ENCODE results near the gene DEK.
"Not testable (repeated sequence)": the region's sequence is repeated elsewhere in the genome, so short reads cannot be mapped to it uniquely, and the experiment has no call there.

The DEK gene, protein sequence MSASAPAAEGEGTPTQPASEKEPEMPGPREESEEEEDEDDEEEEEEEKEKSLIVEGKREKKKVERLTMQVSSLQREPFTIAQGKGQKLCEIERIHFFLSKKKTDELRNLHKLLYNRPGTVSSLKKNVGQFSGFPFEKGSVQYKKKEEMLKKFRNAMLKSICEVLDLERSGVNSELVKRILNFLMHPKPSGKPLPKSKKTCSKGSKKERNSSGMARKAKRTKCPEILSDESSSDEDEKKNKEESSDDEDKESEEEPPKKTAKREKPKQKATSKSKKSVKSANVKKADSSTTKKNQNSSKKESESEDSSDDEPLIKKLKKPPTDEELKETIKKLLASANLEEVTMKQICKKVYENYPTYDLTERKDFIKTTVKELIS

DNA sequence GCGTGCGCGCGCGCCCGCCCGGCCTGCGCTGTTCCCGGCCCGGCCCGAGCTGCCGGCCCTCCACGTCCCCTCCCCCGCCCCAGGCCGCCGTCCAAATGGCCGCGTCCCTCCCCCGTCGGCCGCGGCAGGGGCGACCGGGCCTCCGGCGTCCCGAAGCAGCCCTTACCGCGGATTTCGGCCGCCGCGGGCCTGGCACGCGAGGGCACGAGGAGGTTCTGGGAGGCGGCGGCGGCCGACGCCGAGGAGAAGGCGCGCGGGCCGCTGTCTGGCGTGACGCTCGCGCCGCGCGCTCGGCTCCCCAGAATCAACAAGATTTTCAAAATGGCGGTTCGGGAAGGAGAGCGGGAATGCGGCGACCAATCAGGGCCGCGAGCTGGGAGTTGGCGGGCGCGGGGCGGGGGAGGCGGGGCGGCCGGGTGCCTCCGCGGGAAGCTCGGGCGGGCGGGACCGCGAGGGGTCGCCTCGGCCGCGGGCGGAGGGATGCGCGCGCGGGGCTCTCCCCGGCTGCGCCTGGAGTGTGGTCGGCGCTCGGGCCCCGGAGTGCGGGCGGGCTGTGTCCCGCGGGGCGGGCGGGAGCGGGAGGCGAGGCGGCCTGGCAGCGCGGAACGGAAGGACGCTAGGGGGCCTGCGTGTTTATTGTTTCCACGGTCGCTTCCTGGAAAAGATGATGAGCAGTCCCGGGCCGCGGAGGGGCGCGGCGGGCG lies at the start of gene DEK:
Gene DEK (minus strand): TSS at position 312 of the 704 bp plus-strand sequence. CDS start 543 bp downstream, outside the sequence.
- DNase-seq (ENCODE audit: low spot score), result peak; percentile 77

GRCh38 chr6:18312368-18312767 lies 48.0 kb upstream of the DEK start:
- no peak for DNase-seq (ENCODE audit: low spot score)

DNA sequence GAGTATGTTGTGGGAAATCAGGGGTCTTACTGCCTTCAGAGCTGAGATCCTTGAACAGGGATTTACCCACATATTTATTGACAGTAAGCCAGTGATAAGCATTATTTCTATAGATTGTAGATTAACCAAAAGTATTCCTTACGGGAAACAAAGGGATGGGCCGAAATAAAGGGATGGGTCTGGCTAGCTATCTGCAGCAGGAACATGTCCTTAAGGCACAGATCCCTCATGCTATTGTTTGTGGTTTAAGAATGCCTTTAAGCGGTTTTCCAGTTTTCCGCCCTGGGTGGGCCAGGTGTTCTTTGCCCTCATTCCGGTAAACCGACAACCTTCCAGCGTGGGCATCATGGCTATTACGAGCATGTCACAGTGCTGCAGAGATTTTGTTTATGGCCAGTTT lies 45.7 kb upstream of the DEK start:
- not testable (repeated sequence) for DNase-seq (ENCODE audit: low spot score)

DNA sequence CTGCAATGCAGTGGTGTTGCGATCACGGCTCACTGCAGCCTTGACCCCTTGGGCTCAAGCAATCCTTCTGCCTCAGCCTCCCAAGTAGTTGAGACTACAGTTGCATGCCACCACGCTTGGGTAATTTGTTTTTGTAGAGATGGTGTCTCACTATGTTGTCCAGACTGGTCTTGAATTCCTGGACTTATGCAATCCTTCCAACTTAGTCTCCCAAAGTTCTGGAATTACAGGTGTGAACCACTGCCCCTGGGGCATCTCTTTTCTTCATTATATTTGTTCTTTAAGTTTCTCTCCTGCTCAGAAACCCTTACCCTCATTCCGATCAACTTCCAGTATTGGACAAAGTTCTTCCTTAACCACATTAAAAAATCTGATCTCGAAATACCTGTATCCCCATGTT lies 44.7 kb upstream of the DEK start:
- no peak for DNase-seq (ENCODE audit: low spot score)

DNA sequence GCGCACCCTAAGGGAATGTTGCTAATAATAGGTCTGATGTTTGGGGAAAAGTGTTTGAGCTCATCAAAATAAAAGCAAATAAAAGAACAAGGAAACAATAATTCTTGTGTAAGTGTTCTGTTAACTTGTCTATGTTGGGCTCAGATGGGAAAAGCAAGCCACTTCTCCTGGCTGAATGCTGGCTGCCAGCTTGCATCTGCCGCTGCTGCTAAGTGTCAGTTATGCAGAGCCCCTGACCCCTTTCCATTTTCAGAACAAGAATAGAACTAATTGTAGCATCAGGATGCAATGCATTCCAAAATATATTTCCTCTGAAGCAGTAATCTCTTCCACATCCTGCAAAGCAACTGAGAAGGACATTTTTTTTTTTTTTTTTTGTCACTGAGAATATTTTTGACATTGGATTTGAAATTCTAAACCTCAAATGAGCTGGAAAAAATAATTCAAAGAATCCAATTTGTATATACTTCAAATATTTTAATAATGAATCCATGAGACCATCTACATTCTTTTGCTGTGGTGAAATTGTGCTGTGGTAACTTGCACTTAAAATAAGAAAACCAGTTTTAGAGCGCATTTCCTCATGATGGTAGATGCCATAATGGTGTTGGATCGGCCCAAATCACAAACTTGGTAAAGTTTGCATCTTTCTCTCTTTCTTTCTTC lies 43.9 kb upstream of the DEK start:
- DNase-seq (ENCODE audit: low spot score), result no peak

- no peak for DNase-seq (ENCODE audit: low spot score)
These were observed 42.6 kb upstream of the DEK start for GRCh38 chr6:18306977-18307376.

DNA sequence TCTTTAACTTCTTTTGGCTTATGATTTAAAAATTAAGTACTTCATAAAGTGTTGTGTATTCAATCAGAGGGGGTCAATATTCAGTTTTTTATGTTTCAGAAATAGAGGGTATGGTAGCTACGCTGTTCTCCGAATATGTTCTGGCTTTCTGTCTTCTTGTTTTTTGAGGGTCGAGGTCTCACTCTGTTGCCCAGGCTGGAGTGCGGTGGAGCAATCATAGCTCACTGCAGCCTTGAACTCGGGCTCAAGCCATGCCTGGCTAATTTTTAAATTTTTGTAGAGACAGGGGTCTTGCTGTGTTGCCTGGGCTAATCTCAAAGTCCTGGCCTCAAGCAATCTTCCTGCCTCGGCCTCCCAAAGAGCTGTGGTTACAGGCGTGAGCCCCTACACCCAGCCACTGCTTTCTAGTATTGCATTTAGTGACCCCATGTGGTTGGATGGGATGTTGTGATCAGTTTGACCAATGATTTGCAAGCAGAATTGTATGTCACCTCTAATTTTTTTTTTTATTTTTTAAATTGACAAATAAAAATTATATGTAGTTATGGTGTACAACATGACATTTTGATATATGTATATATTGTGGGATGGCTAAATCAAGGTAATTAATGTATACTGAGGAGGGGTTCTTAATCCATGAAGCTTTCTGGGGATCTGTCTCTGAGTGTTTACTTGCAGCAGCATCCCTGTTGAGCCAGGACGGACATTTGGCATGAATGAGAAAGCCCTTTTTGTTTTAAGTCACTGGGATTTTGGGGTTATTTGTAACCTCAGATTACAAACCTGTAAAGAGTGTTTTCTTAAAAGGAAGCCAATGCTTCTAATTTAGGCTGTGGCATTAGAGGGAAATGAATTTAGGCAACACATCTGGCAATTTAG lies 38.5 kb upstream of the DEK start:
- no peak for DNase-seq (ENCODE audit: low spot score)

GRCh38 chr6:18293076-18293904 lies 29.0 kb upstream of the DEK start:
- DNase-seq (ENCODE audit: low spot score), result no peak

- DNase-seq (ENCODE audit: low spot score), result no peak
These were observed 25.0 kb upstream of the DEK start for GRCh38 chr6:18289283-18289682.

DNA sequence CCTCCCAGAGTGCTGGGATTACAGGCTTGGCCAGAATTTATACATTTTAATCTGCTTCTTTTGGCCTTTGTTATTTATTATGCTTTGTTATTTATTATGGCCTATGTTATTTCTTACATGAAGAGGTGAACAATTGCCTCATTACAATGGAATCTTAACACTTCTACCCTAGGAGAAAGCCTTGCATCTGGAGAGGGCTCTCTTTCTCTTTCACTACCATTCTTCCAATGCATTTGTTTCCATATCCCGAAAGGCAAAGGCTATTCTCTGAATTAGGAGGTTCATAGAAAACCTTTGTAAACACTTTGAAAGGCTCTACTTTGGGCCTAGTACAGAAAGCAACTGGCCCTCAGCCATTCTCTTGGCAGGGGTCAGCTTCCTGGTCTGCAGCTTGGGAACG lies 19.9 kb upstream of the DEK start:
- no peak for DNase-seq (ENCODE audit: low spot score)

- no peak for DNase-seq (ENCODE audit: low spot score)
These were observed 17.2 kb upstream of the DEK start for GRCh38 chr6:18281564-18281963.

DNA sequence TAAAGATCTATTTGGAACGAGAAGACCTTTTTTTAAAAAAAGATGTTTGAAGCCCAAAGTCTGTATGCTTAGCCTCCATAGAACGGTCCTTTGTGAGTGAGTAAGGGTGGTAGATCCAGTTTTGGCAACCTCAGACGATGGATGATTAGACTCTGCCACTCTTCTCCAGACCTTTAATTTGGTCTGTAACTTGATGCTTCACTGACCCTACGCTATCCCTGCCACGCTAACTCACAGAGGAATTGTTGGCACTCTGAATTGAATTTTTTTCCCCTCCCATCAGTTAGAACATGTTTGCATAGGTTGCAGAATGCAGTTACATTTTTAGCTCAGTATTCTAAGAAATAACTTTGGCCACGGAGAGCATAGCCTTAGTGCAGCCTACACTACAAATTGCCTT lies 15.8 kb upstream of the DEK start:
- DNase-seq (ENCODE audit: low spot score), result no peak

DNA sequence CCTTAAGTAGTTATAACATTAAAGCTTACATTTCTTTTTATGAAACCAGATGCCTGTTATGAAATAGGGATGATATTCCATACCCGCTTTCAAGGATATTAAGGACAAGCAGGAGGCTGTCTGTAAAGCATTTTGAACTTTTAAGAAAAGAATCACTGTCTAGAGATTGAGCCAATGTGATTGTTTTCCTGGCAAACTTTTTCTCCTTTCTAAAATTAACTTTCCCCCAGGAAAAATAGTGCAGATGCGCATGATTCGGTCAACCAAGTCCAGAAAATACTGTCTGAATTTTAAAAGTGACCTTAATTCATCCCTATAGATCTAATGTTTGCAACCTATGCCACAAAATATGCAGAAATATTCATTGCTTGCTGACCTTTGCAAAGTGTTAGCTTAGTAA lies 15.1 kb upstream of the DEK start:
- no peak for DNase-seq (ENCODE audit: low spot score)

- no peak for DNase-seq (ENCODE audit: low spot score)
These were observed 13.1 kb upstream of the DEK start for GRCh38 chr6:18277237-18278006.

- DNase-seq (ENCODE audit: low spot score), result no peak
These were observed 12.4 kb upstream of the DEK start for GRCh38 chr6:18276610-18277236.

- no peak for DNase-seq (ENCODE audit: low spot score)
These were observed 5.9 kb upstream of the DEK start for GRCh38 chr6:18270216-18270615.

GRCh38 chr6:18269717-18270116 lies 5.4 kb upstream of the DEK start:
- DNase-seq (ENCODE audit: low spot score), result no peak

DNA sequence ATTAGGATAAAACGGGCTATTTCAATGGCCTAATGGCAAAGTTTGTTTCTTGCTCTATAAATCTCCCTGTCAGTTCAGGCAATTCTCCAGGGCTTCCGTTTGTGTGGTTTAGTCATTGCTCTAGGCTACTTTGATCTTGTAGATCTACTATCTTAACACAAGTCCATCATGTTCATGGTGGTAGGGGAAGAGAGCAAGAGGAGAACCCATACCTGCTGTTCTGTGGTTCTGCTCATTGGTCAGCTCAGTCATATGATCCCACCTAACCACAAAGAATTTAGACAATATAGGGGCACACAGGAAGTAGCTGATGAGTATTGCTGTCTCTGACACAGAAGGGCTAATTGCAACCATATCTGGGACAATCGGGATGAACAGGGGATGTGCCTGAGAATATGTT lies 4.9 kb upstream of the DEK start:
- DNase-seq (ENCODE audit: low spot score), result no peak

- DNase-seq (ENCODE audit: low spot score), result no peak
These were observed 3.7 kb upstream of the DEK start for GRCh38 chr6:18268066-18268465.

DNA sequence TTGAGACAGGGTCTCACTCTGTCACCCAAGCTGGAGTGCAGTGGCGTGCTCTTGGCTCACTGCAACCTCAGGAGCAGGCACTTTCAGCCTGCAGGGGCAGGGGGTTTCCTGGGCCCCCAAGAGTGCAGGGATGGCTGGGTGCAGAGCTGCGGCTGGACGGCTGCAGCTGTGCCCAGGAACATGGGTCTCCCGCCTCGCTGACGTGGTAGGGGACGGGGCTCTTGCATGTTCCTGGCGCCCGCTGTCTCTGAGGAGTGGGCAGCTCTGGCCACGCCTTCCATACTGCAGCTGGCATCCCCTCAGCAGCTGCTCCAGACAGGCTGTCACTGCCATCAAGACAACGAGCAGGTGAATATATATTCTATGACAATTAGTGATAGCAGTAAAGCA lies 2.2 kb upstream of the DEK start:
- DNase-seq (ENCODE audit: low spot score), result no peak

Measured in kidney capillary endothelial cell (primary cell).